Ramos (cell line): ENCODE results near the gene TMEM59L.

Source experiments
- in situ Hi-C: fragments of 300-500 bp; cut with MboI; formaldehyde crosslinking; loops from one replicate; pipeline ENCODE4 v1.14.3; 2022; ENCODE audit warnings: low sequenced_read_pairs; ENCODE audit not compliant: unreplicated experiment

The TMEM59L gene

GRCh38 chr19:18636183-18636968 is 23.7 kb downstream of the TMEM59L start:
- in situ Hi-C loops = no loop called here

GRCh38 chr19:18636969-18637629 is 24.4 kb downstream of the TMEM59L start, which contains the start of gene KLHL26:
Gene KLHL26, plus strand, starts transcription at chr19:18637028. Its CDS starts 27 bp downstream, at chr19:18637055.
- in situ Hi-C loops = no loop called here

DNA sequence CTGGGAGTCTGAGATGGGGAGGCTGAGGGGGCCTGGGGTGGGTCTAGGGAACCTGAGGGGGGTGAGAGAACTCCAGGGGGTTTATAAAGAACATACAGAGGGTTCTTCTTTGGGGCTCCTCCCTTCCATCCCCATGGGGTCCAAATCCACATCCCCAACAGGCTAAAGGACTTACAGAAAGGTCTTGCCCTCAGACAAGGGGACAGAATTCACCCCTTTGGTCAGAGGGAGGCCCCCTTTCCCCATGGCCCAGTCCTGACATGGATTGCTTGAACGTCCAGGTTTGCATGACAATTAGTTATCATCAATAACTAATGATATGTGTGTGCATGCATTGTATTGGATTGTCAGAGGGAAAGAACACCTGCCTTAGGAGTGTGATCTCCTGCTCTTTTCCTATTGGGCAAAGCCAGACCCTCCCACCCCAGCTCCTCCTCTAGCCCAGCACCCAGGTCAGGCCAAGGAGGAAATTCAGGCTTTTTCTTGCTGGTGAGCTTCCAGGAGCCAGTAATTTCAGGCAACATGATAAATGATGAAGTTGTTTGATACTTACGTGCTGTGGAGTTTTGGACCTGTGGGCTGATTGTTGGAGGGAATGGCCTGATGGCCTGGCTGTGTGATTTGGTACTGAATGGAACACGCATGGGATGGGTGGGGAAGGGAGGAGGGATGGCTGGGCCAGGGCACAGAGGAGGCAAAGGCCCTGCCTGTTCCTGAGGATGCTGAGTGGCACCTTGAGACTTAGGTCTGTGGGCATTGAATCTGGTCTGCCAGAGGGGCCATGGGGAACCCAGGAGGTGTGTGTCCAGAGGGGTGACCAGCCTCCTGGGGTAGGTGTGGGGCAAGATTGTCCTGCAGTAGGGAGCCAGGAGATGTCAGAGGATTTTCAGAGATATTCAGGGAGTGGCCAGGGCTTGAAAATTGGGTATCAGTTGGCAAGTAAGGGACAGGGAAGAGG is 25.3 kb downstream of the TMEM59L start:
- in situ Hi-C loops = no loop called here

DNA sequence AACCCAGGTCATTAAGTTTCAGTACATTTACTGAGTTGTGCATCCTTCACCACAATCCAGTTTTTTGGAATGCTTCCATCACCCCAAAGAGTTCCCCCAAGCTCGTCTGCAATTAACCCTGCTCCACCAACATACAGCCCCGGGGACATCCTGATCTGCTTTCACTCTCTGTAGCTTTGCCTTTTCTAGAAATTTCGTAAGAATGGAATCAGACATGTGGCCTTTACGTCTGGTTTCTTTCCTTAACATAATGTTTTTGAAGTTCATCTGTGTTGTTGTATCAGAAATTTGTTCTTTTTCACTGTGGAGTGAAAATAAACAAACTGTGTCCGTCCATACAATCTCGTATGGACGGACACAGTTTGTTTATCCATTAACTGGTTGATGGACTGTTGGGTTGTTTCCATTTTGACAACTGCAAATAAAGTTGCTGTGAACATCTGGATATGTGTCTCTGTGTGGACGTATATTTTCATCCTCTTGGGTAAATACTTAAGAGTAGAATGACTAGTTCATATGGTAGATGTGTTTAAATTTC is 27.1 kb downstream of the TMEM59L start:
- in situ Hi-C loops = no loop called here

DNA sequence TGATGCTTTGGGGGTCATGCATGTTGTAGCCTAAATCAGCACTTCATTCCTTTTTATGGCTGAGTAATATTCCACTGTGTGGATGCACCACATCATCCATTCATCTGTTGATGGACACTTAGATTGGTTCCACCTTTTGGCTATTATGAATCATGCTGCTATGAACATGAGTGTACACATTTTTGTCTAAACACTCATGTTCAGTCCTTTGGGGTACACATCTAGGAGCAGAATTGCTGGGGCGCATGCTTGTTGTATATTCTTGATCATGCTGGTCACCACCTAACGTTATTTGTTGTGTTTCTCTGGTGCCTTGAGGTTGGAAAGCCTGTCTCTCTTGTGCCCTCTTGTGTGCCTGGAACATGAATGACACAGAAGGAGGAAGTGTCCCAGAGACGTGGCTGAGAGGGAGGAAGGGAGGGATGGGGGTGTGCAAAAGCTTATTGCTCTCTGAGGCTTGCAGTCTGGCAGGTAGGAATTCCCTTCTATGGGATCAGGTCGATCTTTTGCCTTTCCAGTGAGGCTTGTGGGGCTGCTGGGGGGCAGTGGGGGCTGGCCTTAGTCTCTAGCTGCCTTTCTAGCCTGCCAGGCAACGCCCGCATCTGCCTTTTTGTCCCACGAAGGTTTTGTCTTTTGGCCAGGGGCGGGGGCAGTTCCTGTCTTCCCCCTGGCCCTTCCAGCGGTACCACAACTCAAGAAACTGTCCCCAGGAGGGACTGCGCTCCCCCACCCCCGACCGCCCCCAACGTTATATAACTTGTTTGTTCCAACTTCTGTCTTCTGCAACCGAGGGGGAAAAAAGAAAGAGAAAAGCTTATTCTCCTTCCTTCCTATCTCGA is 31.7 kb downstream of the TMEM59L start:
- in situ Hi-C loops = no loop called here

- in situ Hi-C loops = no loop called here
Measured at GRCh38 chr19:18645035-18645511, 32.4 kb downstream of the TMEM59L start.

DNA sequence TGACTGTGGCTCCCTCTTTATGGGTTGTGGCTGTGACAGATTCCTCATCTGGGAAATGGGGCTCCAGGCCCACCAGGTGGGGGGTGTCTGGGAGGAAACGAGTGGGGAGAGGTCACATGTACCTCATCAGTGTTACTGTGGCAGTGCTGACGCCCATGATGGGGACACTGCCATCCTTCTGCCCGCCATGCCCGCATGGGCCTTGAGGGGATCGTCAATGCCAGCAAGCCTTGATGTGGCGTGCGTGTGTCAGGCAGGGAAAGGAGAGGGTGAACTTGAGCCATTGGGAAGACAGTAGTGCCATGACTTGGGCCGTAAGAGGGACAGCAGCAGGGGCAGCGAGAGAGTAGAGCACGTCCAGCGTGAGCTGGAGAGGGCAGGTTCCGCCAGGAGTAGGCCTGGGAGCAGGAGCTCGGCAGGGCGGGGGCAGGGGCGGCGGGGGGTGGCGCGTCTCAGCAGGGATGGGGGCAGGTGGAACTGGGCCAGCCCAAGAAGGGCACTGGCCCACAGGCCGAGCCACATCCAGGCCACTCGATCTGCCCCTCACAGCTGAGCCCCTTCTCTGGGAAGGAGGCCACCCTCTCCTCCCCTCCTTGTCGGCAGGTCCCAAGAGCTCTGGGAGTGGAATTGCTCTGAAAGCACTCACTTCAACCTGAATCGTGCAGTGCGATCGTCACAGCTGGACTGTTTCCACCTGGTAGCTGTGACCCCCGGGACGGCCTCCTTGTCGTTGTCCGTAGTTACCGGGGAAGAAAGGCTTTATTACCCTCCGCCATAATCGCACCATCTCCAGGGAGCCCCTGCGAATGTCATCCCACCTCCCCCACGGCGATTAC is 34.1 kb downstream of the TMEM59L start:
- in situ Hi-C loops = no loop called here

- in situ Hi-C loops = no loop called here
Measured at GRCh38 chr19:18647371-18647767, 34.7 kb downstream of the TMEM59L start.

DNA sequence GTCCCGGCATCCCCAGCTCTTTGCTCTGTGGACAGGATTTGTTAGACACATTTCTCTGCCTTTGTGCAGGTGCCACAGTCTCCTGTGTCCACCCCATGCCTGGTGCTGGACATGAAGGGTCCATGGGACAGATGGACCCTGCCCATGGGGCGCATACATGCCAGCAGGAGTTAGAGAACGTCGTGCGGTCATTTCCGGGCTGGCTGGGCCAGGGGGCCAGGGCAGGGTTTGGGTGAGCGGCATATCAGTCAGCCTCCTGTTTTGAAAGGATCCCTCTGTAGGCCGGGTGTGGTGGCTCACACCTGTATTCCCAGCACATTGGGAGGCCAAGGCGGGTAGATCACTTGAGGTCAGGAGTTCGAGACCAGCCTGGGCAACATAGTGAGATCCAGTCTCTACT is 35.1 kb downstream of the TMEM59L start:
- in situ Hi-C loops = no loop called here

DNA sequence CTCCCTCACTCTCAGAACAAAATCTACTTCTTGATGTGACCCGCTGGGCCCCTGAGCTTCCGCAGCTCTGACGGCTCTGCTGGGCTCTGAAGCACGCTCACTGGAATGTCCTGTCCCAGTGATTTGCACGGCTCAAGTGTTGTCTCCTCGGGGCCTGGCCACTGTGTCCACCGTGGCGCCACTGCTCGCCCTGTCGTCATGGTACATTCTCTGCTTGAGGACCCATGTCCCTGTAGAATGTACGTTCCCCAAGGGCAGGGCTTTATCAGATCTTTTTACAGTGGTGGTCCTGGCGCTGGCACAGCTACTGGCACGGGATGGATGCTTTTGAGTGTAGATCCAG is 36.3 kb downstream of the TMEM59L start:
- in situ Hi-C loops = no loop called here

DNA sequence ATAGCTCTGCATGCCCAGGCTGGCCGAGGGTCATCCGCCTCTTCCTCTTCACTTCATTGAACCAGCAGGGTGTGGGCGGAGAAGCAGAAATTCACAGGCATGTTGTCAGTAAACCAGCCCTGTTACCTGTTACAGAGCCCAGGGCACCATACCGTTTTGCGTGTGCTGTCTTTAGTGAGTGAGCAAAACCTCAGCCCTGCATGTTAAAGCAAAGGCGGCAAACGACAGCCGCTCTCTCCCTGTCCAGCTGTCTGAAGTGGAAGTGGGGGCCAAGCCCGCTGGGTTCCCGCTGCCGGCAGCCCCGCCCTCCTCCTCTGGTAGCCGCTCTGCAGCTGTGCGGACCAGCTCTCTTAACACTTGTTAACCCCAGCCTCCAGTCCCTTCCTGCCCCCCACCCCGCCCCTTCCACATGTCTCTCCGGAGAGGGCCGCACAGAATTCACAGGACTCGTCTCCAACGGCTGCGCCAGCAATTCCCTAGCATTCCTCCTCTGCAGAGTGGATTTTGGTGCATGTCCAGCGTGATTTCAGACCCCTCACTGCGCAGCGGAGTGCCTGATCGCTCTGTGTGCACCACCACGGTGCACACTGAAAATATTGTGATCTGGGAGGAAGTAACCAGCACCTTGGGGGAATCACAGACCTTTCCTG is 36.8 kb downstream of the TMEM59L start:
- in situ Hi-C loops = no loop called here

DNA sequence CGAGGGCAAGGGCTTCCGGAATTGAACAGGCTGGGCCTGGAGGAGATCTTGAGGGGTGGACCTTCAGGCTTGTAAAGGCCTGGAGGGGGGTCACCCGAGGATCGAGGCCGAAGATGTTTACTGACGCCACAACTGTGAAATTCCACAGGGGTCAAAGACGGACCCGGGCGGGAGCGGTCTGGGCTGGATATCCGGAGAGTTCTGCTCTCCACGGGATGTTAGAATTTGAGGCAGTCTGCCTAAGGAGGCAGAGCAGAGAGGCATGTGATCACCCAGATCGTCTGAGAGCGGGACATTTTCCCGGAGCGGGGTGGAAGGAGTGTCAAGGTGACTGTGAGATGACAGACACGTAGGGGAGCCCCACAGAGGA is 37.3 kb downstream of the TMEM59L start:
- in situ Hi-C loops = no loop called here

- in situ Hi-C loops = no loop called here
Measured at GRCh38 chr19:18650468-18651041, 37.9 kb downstream of the TMEM59L start.

- in situ Hi-C loops = no loop called here
Measured at GRCh38 chr19:18651300-18651699, 38.6 kb downstream of the TMEM59L start.

DNA sequence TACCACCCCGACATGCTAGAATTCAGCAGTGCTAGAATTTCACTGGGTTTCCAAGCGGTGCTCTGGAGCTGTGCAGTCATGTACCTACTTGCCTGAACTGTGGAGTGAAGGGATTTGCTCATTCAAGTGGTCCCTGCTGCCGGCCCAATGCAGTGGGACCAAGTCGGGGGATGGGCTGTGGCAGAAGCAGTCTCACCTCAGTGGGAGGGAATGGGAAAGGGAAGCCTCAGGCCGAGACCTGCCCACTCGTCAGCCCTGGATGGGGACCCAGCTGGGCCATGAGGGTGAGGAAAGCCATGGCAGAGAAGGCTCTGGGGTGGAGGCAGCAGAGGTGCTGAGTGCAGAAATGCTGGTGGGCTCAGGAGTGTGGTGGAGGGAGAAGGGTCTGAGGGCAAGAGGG is 39.1 kb downstream of the TMEM59L start:
- in situ Hi-C loops = no loop called here

DNA sequence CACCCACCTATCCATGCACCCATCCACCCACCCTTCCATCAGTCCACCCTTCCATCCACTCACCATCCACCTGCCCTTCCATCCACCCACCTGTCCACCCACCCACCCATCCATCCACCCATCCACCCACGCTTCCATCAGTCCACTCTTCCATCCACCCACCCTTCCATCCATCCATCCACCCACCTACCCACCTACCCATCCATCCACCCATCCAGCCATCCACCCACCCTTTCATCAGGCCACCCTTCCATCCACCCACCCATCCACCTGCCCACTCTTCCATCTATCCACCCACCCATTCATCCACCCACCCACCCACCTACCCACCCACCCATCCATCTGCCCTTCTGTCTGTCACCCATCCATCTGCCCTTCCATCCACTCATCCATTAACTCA is 41.2 kb downstream of the TMEM59L start:
- in situ Hi-C loops = no loop called here

GRCh38 chr19:18654469-18654868 is 41.8 kb downstream of the TMEM59L start:
- in situ Hi-C loops = no loop called here
